Stimulated activated CD4-positive, alpha-beta T cell treated with anti-CD3 and anti-CD28 coated beads, Interleukin-4, amount 100 ng/mL, for 1 hour (primary cell): ENCODE results near the gene SEMA5A.

Experiments used
- DNase-seq: peaks from one replicate; pipeline ENCODE4 v3.0.0-alpha.2; 2020

The SEMA5A gene

DNA sequence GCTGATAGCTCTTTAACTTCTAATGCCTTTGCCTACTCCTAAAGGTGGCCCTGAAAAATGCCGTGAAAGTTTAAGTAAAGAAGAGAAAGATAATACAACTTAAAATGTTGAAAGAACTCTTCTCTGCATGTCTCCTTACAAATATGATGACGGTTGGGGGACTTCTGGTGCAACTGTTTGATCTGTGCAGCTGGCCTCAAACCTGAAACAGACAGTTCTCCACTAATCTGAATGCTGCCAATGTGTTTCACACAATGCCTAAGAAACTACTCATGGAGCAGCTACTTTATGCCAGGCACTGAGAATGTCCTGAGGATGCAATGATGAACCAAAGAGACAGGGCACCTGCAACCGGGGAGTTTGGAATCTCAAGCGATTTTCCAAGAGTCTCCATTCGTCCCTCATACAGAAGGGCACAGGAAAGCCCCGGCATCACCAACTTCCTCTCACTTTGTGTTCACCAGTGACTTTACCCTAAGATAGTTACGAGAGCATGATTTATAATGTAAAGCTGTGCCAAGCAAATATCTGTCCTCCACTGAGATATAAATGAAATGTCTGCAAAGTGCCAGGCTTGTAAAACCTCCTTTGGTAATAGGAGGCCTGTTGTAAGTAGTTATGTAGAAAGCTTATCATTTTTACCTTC lies 455.4 kb downstream of the SEMA5A start:
- DNase-seq: no peak

DNA sequence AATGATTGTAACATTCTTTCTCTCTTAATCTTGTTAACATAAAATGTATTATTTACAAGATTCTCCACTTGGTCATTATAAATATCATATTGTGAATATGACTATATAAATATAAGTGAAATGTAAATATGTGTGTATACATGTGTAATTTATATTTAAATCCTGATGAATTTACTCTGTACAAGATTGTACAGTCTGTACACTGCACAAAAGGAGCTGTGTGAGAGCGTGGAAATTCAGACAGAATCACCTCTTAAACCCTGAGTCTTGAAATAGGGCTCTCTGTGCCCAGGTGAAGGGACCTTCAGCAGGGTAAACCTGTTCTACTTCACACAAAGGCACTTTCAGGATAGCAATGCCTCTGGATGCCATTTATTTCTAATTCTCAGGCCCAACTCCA lies 456.0 kb downstream of the SEMA5A start:
- no peak for DNase-seq

- DNase-seq: no peak
Observed at GRCh38 chr5:9082996-9083395, 462.9 kb downstream of the SEMA5A start.

DNA sequence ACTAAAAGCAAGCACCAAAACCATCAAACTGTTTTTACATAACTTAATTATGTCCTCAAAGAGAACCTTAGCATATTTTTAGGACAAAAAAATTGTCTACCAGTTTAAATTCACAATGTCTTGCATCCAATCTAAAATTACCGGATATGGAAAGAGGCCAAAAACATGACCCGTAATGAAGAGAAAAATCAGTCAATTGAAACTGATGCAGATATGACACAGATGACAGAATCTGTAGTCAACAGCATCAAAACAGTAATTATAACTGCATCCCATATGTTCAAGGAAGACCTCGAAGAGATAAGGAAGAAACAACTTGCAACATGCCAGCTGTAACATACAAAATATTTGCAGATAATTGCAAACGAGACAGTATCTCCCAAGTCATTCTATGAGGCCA lies 473.2 kb downstream of the SEMA5A start:
- no peak for DNase-seq

DNA sequence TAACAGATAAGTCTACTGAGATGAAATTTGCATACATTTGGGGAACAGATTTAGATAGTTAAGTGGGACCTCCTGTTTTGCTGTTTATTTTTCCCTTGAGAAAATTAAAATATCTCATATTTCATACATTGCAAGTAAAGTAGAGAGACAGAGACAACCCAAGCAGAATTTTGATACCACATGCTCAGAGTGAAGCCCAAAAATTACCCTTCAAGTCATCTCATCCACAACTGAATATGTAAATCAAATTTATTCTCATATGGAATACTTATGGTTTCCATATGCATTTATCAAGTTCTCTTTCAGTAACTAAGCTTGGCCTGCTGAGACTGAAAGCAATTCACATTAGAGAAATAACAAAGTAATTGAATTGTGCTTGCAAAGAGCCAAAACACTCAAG lies 474.4 kb downstream of the SEMA5A start:
- no peak for DNase-seq

GRCh38 chr5:9071074-9071473 lies 474.8 kb downstream of the SEMA5A start:
- DNase-seq: no peak

DNA sequence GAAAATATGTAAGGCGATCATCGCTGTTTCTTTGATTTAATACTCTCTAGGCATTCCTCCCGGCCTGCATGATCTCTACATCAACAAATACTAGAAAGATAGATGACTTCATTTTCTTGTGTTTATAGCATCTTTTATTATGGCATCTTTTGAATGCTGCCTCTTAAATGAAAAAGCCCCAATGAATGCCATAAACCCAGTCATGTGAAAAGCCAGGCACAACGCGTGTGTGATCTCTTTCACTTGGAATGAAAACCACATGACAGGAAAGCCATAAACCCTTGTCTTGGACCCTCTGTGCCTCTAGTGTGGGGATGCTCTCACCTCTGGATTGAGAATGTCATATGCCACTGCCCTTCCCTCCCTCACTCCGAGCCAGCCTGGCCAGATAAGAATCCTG lies 476.2 kb downstream of the SEMA5A start:
- DNase-seq: no peak

DNA sequence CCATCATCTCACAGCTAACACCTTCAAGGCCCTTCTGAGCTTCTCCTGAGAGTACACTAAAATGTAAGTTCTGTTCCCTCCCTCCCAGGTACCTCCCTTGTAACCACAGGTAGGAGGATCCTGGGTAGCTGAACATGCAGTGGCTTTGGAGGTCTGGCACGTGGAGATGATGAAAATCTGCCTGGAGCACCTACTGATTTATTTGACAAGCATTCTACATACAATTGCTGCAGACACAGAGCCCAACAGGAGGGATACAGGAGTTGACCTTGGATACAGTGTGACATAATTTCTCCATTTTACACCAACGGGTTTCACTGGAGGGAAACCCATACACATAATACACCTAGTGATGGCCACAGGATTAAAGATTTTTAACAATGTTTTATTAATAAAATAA lies 478.7 kb downstream of the SEMA5A start:
- DNase-seq: no peak

DNA sequence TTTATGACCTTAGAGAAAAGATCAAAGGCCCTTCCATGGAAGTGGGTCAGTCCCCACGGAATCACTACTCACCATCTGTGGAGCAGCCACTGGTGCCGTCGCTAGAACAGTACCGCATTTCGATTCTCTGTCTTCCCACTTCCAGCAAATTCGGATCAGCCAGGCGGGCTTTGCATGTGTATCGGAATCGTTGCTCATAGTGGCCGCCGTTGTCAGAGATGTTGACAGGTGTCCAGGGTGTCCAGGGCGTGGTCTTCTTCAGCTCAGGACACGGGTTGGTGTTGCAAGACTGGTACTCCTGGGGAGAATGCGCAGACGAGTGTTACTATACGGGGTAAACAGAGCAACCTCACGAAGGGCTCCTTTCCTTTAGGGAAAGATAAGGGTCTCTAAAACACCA lies 479.5 kb downstream of the SEMA5A start:
- no peak for DNase-seq

DNA sequence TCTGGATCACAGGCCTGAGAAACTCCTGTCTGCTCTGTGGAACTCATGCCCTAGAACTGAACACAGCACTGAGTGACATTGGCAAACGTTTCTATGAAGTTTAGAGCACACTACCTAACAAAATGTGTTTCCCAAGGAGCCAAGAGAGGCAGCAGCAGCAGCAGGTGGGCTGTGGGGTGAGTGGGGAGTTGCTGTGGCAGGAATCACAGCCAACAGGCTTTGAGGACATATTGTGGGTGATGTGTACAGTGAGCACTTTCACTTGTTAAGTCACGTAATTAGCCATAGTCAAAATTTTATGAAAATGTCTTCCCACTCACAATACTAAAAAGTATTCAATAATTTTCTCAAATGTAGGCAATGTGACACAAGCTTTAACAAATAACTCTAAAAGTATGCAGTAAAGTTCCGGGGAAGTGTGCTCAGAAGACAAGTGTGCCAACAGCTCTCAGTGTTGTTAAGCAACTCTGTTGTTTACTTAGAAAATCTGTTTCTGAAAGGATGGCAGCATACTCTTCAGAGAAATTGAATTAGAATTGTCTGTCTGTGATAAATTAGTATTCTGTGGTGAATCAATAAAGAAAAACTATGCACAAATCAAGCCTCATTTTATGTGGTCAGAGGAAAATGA lies 482.1 kb downstream of the SEMA5A start:
- no peak for DNase-seq

DNA sequence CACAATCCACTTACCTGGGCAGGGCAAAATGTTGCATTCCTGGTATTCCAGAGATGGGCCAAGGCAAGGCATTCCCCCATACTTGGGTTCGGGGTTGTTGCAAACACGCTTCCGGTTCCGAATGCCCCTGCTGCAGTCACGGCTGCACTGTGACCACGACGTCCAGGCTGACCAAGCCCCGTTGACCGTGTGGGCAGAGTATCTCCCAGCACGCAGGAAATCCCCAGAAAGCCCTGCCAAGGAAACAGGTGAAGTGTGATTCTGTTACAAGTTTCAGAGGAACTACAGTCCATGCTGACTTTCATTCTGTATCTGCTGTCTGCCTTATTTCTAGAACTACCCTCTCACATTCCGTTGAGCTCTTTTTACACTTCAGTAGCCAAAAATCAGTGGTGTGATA lies 483.0 kb downstream of the SEMA5A start:
- DNase-seq: no peak

DNA sequence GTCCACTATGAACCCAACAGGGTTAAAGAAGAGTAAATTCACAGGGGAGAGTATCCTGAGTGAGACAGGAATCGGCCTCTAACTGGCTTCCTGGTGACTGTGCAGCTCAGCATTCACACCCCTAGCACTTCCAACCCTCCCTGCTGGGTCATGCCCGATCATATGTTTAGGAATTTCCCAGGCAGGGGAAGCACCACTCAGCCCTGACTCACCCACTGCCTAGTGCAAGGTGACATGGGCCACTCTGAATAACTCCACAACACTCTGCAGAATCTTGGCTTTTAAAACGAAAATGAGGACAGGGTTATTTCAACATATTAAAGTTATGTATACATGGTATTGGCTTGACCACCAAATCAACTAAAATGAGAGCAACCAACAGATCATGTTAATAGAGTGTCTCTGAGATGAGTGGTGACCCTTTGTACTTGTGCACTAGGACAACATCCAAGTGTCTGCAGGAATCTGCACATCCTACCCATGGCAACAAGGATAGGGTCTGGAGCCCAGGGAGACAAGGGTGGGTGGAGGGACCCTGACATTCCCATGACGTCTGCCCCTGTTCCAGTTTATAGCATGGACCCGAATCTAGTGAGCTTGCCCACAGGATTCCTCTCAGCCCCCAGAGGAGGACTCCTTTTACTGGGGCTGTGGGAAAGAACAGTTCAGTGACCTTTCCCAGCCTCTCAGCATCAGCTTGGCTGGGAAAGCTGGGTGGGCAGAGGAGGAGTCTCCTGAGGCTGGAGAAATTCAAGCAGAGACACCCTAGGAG lies 485.8 kb downstream of the SEMA5A start:
- no peak for DNase-seq

DNA sequence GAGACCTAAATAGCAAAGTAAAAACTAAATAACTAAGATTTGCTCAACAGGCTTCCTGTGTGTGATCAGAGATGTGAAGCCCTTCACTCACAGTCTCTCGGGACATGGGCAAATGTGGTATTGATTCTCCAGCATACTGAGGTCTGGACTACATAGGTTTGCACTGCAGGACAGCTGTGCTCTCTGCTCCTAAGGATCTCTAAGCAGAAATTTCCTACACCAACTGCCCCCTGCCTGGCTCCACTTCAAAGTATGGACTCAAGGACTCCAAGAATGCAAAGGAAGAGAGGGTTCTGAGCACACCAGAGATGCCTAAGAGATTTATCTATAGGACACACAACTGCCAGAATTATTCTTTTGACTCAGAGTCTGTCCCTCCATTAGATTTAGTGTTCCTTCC lies 487.2 kb downstream of the SEMA5A start:
- DNase-seq: no peak

DNA sequence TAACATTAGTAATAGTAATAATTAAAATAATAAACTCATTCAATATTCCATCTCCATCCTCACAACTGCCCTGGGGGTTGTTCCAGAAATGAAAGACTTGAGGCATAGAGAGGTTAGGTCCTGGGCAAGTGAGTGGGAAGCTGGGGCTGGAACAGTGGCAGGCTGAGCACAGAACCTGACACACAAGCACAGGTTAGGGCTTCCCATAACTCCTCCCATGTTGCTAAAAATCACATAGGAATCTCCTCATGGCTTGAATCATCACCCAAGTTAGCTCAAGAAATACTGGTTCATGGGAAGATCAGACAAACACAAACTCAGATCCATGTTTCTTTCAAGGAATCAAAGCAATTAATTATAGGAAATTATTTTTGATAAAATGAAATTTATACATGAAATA lies 487.7 kb downstream of the SEMA5A start:
- DNase-seq: no peak

DNA sequence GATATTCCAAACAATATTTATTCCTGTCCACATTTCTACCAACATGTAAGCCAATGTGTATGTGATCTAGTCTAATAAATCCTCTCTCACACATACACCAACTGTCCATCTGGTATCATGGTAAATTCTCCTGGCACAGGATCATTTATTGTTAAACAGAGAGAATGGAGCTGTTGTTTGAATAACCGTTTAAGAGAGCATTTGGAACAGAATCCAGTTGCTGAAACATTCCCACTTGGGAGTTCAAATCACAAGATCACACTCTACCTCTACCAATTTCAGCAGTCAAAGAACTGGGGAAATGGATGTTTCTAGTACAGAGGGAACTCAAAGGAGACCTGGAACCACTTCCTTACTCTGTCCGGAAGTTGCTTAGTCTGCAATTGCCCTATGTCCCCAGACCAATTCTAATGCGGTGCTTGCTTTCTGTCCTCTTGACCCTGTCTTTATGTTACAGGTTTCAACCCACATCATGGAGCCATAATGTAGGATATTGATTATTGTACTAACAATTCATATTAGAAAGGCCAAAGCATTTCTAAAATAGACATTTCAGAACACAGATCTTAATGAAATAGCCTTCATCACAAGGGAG lies 488.4 kb downstream of the SEMA5A start:
- DNase-seq: no peak

GRCh38 chr5:9056046-9056445 lies 489.8 kb downstream of the SEMA5A start:
- DNase-seq: no peak

DNA sequence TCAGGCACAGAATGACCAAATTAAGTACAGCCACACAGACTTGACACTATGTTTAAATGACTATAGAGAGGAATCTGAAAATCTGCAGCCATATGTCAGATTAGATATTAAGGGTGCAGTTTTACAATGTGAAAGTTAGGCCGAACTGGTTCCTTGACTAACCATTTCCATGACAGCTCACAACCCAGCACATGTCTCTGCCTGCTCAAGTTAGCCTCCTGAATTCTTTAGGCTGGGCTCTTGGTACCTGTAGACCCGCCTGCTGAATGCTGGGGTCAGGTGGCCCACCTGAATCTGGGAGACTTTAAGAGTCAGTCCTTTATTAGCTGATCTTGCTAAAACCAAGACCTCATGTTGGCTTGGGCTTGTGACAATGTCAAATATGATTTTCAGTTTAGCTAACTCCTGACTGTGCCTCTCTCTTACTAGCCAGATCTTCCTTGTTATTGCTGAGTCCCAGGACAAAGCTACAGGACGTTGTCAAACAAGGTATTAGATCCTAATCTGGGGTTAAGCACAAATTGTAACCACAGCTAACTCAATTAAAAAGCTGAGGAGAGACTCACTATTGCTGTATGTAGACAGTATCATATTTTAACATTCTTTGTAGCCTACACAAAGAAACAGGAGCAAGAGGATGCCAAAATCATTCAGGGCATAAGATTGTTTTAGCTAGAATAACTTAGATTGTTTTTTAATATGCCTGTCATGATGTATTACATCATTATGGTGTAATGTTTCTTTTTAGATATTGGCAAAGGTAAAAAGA lies 490.9 kb downstream of the SEMA5A start:
- no peak for DNase-seq

DNA sequence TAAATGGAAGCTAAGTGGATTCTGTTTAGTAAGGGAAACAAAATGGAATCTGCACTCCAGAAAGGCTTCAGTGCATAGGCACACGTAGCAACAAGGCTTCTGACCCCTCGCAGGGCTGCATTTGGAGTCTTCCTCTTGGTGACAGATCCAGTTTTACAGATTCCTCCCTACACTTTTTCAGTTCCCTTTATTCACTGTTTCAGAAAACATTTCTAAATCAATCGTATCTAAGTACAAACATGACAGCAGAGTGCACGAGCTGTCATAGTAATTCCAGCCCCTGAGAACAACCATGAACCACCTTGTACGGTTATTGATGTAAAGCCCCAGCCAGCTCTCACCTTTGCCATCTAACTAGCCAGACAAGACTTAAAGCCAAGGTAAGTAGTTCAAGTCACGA lies 491.6 kb downstream of the SEMA5A start:
- DNase-seq: no peak

DNA sequence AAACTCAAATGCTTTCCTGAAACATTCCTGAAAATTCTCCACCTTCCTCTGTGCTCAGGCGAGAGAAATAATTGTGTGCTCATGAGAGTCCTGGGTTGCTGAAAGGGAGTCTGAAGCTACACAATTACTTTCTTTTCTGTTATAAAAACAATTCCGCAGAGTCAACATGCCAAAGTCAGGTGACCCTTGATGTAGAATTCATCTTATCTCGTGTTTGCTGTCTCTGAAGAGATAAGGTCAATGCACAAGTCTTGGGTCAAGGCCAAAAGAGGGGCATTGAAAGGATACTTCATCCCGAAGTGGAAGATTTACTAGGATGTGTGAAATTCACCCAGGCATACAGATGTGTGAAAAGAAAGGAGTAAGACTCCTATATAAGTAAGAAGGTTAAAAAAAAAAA lies 493.5 kb downstream of the SEMA5A start:
- no peak for DNase-seq

GRCh38 chr5:9051779-9052178 lies 494.1 kb downstream of the SEMA5A start:
- DNase-seq: no peak

- no peak for DNase-seq
Observed at GRCh38 chr5:9047932-9048331, 497.9 kb downstream of the SEMA5A start.

DNA sequence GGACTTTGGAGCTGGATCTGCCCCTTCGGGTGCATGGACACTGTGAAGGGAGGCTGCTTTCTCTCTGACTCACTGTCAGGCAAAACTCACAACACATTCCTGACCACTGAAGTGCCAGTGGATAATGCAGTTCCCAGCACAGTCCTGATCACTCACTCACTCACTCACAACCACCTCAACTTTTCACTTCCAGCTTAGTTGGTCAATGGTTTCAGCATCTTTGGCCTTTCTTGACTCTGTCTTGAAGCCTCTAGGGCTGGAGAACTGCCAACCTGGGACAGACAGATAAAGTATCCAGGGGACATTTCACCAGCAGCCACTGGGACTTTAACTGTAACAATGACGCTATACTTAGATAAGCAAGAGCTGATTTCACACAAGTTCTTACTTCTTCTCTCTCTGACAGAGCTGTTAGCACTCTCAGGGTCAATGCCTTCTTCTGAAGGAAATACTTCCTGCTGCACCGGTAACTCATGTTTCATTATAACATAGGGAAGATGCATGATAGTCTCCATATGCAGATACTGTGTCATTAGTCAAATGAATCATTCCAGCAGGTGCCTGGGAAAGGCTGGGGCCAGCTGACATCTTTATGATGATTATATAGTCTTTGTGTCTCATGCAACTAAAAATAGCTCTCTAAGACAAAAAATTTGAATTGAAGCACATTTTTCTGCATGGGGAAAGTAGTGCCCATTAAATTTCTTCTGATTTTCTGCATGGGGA lies 499.0 kb downstream of the SEMA5A start:
- DNase-seq: no peak

DNA sequence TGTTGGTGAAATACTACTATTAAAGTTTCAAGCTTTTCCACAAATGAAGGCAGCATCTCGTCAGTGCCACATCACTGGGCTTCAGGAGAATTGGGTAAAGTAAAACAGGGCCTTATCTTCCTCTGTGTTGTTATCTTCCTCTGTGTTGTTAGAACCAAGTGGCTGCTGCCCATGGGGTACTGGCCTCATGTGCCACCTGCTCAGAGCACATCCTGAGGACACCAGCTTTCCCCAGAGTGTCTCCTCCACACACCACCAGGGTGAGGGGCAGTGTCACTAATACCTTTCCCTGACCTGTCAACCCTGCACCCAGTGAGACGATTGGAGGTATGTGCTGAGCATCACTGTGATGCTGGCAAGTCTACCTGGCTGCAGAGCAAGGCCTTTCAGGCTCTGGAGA lies 499.9 kb downstream of the SEMA5A start:
- DNase-seq: no peak
